ENCODE results near the gene LY6G5C.

The LY6G5C gene

DNA sequence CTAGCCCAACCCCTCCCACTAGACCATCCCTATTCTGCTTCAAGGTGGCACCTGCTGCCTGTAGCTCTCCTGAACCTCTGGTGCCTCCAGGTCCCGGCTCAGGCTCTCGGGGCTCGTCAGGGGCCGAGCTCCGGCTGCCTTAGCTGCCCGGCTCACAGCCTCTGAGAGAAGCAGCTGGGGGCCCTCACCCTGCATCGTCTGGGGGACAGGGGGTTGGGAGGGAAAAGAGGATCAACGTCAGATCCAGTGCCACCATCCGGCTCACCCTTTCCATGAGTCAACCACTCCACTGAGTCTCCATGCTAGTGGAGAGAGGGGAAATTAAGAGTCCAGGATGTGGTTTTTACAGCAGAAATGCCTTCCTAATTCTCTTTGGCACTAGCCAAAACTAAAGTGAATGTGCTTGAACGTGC, 41.4 kb downstream of the LY6G5C start:
- no peak for DNase-seq

DNA sequence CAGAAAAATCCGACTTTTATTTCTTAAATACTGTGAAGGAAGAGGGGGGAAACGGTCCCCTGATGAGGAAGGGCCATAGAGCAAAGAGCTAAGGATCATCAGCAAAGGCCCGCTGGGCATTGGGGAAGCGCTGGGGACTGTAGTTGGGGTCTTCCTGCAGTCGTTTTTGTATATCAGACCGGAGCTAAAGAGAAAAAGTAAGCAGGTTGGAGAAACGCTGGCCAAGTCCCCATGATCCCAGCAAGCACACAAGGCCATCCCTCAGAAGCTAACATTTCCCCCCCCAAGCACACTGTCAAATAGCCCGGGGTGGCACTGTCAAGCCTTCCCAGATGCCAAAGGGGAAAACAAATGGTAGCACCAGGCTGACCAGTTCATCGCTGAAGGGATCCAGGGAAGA, 41.8 kb downstream of the LY6G5C start:
- DNase-seq, result no peak

DNA sequence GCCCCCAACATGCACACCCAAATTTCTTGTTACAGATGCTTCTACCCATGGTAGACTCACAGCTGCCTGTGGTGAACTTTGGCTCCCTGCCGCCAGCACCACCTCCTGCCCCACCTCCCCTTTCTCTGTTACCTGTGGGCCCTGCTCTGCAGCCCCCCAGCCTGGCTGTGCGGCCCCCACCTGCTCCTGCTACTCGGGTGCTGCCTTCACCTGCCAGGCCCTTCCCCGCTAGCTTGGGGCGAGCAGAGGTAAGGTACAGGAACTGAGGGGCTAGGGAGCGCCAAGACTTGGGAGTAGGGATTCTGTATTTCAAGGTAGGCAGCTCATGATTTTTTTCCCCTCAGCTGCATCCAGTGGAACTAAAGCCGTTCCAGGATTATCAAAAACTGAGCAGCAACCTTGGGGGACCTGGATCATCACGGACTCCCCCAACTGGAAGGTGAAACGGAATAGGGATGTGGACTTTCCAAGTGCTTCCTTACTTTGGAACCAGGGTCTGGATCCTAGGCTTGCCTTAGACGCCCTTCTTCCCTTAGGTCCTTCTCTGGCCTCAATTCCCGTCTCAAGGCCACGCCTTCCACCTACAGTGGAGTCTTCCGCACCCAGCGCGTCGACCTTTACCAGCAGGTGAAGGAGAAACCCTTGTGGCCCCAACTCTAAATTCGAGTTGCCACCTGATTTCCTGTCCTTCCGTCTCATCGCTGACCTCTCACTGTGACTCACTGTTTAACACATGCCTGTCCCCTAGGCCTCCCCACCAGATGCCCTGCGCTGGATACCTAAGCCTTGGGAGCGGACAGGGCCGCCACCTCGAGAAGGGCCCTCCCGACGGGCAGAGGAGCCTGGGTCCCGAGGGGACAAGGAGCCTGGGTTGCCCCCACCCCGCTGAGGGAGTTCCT, 43.9 kb downstream of the LY6G5C start:
- DNase-seq, result no peak

DNA sequence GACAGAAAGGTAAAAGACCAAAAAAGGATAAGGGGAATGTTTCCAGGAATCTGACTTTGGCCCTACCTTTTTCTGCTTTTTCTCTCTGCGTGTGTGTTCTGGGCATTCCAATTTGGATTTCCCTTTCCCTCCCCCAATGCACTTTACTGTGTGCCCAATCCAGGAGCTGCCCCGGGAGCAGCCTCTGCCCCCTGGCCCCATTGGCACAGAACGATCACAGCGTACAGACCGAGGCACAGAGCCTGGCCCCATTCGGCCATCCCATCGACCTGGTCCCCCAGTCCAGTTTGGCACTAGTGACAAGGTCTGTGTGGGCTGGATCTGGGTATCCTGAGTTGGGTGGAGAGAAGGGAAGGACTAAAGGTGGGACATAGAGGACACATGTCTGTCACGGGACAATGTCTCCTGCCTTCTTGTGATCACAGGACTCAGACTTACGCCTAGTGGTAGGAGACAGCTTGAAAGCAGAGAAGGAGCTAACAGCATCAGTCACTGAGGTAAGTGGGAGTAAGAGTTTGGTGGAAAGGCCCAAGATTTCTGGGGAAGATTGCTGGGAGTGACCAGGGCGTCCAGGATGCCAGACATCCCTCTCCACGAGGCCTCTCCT, 45.8 kb downstream of the LY6G5C start:
- no peak for DNase-seq

DNA sequence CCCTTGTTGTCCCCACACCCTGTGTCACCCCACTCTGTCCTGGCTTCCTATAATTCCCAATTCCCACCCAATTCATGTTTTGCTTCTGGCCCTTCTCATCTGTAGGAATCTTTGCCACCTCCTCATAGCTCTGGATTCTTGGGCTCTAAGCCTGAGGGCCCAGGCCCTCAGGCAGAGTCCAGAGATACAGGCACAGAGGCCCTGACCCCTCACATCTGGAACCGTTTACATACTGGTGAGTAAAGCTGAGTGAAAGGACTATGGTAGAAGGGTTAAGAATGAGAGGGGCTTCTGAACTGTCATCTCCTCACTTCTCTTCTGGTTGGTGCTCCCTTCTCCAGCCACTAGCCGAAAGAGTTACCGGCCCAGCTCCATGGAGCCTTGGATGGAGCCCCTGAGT, 46.7 kb downstream of the LY6G5C start:
- DNase-seq, result no peak

DNA sequence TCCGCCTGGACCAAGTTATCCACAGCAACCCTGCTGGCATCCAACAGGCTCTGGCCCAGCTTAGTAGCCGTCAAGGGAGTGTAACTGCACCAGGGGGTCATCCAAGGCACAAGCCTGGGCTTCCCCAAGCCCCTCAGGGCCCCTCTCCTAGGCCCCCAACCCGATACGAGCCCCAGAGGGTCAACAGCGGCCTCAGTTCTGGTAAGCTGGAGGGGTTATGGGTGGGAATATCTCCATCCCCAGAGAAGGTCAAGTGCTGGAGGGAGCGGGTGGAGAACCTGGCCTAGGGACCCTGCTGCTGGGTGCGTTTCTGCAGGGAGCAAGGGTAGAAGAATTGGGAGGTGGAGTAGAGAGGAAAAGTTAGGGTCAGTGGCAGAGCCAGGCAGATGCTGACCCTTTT, 47.4 kb downstream of the LY6G5C start:
- no peak for DNase-seq

DNA sequence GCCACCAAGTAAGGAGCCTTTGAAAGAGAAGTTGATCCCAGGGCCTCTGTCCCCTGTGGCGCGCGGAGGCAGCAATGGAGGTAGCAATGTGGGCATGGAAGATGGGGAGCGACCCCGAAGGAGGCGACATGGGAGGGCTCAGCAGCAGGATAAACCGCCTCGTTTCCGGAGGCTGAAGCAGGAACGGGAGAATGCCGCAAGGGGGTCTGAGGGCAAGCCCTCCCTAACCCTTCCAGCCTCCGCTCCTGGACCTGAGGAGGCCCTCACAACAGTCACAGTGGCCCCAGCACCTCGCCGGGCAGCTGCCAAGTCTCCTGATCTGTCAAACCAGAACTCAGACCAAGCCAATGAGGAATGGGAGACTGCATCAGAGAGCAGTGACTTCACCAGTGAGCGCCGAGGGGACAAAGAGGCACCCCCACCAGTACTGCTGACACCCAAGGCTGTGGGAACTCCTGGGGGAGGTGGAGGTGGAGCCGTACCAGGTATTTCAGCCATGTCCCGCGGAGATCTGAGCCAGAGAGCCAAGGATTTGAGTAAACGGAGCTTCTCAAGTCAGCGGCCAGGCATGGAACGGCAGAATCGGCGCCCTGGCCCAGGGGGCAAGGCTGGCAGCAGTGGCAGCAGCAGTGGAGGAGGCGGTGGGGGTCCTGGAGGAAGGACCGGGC, 48.5 kb downstream of the LY6G5C start:
- DNase-seq, result no peak

DNA sequence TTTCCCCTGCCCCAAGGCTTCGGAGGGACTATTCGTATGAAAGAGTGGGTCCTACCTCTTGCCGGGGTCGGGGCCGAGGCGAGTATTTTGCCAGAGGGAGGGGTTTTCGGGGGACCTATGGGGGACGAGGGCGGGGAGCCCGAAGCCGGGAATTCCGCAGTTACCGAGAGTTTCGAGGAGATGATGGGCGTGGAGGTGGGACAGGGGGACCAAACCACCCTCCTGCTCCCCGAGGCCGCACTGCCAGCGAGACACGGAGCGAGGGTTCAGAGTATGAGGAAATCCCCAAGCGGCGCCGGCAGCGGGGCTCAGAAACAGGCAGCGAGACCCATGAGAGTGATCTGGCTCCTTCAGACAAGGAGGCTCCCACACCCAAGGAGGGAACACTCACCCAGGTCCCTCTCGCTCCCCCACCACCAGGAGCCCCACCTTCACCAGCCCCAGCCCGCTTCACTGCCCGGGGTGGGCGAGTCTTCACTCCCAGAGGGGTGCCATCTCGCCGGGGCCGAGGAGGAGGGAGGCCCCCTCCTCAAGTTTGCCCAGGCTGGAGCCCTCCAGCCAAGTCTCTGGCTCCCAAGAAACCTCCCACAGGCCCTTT, 49.1 kb downstream of the LY6G5C start:
- no peak for DNase-seq

DNA sequence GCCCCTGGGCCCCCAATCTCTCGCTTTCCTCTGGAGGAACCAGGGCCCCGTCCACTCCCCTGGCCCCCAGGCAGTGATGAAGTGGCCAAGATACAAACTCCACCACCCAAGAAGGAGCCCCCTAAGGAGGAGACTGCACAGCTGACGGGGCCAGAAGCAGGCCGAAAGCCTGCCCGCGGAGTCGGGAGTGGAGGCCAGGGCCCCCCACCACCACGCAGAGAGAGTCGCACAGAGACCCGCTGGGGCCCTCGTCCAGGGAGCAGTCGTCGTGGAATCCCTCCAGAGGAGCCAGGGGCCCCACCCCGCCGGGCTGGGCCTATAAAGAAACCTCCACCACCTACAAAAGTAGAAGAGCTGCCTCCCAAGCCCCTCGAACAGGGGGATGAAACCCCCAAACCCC, 49.7 kb downstream of the LY6G5C start:
- DNase-seq, result no peak

DNA sequence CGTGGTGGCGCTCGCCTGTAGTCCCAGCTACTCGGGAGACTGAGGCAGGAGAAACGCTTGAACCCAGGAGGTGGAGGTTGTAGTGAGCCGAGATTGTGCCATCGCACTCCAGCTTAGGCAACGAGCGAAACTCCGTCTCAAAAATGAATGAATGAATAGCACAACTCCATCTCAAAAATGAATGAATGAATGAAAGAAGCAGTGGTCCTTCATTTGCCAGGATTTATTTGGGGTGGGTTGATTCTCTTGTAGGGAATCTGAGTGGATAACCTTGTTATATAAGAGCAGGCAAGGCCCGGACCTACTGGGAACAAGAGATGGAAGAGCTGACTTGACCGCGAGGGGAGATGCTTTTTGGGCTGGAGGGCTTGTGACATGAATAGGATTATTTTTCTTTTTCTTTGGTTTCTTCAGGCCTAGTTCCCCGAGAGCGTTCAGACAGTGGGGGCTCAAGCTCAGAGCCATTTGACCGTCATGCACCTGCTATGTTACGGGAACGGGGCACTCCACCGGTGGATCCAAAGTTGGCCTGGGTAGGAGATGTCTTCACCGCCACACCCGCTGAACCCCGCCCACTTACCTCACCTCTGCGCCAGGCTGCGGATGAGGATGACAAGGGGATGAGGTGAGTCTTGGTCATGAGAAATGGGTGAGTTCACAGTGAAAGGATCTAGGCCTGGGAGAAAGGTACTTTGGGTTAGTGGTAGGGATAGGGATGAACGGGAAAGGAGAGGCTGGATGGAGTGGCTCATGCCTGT, 50.5 kb downstream of the LY6G5C start:
- DNase-seq, result no peak

DNA sequence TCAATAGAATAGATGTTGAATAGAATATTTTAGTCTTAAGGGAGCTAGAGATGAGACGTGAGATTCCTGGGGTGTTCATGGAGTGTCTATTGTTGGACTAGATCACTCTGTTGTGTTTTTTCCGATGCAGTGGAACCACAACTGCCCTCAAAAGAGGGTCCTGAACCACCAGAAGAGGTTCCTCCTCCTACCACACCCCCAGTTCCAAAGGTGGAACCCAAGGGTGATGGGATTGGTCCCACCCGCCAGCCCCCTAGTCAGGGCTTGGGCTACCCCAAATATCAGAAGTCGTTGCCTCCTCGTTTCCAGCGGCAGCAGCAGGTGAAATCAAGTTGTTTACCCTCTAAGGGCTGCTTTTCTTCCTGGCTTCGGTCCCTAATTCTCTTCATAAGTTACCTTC, 51.9 kb downstream of the LY6G5C start:
- no peak for DNase-seq

DNA sequence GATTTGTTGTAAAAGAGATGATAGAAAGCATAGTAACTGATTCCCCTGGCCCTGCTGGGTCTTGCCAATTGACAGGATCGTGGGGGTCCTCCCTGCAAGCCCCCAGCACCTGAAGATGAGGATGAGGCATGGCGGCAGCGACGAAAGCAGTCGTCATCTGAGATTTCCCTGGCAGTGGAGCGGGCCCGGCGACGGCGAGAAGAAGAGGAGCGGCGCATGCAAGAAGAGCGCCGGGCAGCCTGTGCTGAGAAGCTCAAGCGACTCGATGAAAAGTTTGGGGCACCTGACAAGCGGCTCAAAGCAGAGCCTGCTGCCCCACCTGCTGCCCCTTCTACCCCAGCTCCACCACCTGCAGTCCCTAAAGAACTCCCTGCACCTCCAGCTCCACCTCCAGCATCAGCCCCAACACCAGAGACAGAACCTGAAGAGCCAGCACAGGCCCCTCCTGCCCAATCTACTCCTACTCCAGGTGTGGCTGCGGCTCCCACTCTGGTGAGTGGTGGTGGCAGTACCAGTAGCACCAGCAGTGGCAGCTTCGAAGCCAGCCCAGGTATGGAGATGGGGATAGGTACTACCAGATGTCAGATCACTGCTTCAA, 53.1 kb downstream of the LY6G5C start:
- DNase-seq, result no peak

DNA sequence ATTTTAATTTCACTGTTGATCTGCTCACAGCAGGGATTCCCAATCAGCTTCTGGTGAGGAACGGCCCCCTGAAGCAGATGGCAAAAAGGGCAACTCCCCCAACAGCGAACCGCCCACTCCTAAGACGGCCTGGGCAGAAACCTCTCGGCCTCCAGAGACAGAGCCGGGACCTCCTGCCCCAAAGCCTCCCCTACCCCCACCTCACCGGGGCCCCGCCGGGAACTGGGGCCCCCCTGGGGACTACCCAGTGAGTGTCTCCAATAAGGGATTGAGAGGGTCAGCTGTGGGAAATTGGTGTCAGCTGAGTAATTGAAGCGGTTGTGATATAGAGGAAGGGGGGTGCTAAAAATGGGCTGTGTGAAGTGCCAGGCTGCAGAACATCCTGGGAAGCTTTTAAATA, 53.9 kb downstream of the LY6G5C start:
- DNase-seq, result no peak

Data from hematopoietic multipotent progenitor cell treated with erythropoietin and hydrocortisone succinate and interleukin-3 and kit ligand, for 8 days (in vitro differentiated cells).